ENCODE measurements around the gene NPM3. TPM values are rescaled to one million over a fixed set of nuclear protein-coding genes. Genes with fewer than 3 reads are reported as not detected.

Gene NPM3
- total and polyA plus RNA-seq, 2 of the 13 experiments (the other 11 are each of a cell fraction or from before 2014, with no cell fraction given), result 47.6 to 129 TPM

DNA sequence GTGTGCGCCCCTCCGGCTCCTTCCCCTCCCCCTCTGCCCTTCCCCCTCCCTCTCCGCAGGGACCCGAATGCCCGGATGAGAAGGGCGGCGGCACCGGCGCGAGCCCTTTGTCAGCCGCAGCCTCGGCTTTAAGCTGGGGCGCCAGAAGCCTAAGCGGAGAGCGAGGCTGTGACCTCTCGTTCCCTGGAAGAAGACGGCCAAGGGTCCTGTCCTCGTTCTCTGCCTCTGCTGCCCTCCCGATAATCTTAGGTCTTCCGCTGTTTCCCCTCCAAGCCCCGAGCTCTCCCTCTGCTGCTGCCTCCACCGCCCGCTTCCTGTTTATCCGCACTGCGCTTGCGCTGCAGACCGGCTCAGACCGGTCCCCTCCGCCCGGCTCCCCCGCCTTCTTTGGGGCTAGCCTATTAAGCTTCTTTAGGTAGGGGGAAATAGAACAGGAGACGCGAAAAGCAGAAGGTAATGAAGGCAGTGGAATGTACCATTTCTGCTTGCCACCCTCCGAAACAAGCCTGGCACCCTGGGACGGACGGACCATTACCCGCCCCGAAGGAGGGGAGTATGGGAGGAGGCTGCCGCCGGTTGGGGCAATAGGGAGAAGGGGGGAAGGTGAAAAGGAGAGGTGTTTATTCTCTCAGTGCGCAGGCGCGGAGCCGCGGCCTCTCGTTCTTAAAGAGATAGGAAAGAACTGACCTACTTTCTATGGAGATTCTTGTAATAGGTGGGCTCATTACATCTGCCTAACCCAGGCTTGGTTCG is 35.0 kb upstream of the NPM3 start, which contains the start of gene OGA (continued):
- TF ChIP-seq ZNF563 (CRISPR knock-in tag; IDR thresholded peaks at IDR 0.05), result peak; percentile 67
- TF ChIP-seq ZNF451 (CRISPR knock-in tag; IDR thresholded peaks at IDR 0.05), result peak; percentile 58; the same call in 1 of the 2 replicates
- TF ChIP-seq ZNF160 (CRISPR knock-in tag; IDR thresholded peaks at IDR 0.05), result peak; percentile 25; the same call in 1 of the 2 replicates
- TF ChIP-seq, protein P1, sequence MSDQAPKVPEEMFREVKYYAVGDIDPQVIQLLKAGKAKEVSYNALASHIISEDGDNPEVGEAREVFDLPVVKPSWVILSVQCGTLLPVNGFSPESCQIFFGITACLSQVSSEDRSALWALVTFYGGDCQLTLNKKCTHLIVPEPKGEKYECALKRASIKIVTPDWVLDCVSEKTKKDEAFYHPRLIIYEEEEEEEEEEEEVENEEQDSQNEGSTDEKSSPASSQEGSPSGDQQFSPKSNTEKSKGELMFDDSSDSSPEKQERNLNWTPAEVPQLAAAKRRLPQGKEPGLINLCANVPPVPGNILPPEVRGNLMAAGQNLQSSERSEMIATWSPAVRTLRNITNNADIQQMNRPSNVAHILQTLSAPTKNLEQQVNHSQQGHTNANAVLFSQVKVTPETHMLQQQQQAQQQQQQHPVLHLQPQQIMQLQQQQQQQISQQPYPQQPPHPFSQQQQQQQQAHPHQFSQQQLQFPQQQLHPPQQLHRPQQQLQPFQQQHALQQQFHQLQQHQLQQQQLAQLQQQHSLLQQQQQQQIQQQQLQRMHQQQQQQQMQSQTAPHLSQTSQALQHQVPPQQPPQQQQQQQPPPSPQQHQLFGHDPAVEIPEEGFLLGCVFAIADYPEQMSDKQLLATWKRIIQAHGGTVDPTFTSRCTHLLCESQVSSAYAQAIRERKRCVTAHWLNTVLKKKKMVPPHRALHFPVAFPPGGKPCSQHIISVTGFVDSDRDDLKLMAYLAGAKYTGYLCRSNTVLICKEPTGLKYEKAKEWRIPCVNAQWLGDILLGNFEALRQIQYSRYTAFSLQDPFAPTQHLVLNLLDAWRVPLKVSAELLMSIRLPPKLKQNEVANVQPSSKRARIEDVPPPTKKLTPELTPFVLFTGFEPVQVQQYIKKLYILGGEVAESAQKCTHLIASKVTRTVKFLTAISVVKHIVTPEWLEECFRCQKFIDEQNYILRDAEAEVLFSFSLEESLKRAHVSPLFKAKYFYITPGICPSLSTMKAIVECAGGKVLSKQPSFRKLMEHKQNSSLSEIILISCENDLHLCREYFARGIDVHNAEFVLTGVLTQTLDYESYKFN (CRISPR knock-in tag; conservative IDR thresholded peaks at IDR 0.05), result 0 out of 2 replicates have a peak, but pooled peaks have one; percentile 50
- no peak for TF ChIP-seq NRL (CRISPR knock-in tag; IDR thresholded peaks at IDR 0.05; ENCODE audit: borderline replicate concordance)
- no peak for TF ChIP-seq MYNN (CRISPR knock-in tag; IDR thresholded peaks at IDR 0.05; ENCODE audit: low read depth)
- TF ChIP-seq GABPA (IDR thresholded peaks at IDR 0.05; ENCODE audit: low read depth, low read length), result no peak
- peak; percentile 74 for TF ChIP-seq GABPA (CRISPR knock-in tag; IDR thresholded peaks at IDR 0.05; ENCODE audit: low read depth)
- peak; percentile 72 for TF ChIP-seq XRCC5 (optimal IDR thresholded peaks at IDR 0.05; ENCODE audit: low read length)
- TF ChIP-seq, protein P2, sequence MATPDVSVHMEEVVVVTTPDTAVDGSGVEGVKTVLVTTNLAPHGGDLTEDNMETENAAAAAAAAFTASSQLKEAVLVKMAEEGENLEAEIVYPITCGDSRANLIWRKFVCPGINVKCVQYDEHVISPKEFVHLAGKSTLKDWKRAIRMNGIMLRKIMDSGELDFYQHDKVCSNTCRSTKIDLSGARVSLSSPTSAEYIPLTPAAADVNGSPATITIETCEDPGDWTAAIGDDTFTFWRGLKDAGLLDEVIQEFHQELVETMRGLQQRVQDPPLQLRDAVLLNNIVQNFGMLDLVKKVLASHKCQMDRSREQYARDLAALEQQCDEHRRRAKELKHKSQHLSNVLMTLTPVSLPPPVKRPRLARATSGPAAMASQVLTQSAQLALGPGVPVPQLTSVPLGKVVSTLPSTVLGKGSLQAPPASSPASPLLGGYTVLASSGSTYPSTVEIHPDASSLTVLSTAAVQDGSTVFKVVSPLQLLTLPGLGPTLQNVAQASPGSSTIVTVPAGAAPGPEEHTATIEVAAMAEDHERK (CRISPR knock-in tag; IDR thresholded peaks at IDR 0.05; ENCODE audit: low read depth), result no peak
- 0 out of 2 replicates have a peak, but pooled peaks have one; percentile 11 for TF ChIP-seq ZNF263 (CRISPR knock-in tag; IDR thresholded peaks at IDR 0.05)
- peak; percentile 80 for TF ChIP-seq HOXA5 (CRISPR knock-in tag; IDR thresholded peaks at IDR 0.05)
- TF ChIP-seq MXD4 (CRISPR knock-in tag; IDR thresholded peaks at IDR 0.05), result no peak
- no peak for TF ChIP-seq RBM39 (IDR thresholded peaks at IDR 0.05; ENCODE audit: low read depth, low read length, poor library complexity, severe bottlenecking)
- no peak for TF ChIP-seq SIN3B (IDR thresholded peaks at IDR 0.05; ENCODE audit: low read length)
- no peak for TF ChIP-seq REXO4 (CRISPR knock-in tag; IDR thresholded peaks at IDR 0.05; ENCODE audit: borderline replicate concordance)
- TF ChIP-seq CBX2 (IDR thresholded peaks at IDR 0.05; ENCODE audit: low read depth, low read length), result no peak
- TF ChIP-seq CBX2 (CRISPR knock-in tag; IDR thresholded peaks at IDR 0.05; ENCODE audit: low read depth), result no peak
- TF ChIP-seq, protein P3, sequence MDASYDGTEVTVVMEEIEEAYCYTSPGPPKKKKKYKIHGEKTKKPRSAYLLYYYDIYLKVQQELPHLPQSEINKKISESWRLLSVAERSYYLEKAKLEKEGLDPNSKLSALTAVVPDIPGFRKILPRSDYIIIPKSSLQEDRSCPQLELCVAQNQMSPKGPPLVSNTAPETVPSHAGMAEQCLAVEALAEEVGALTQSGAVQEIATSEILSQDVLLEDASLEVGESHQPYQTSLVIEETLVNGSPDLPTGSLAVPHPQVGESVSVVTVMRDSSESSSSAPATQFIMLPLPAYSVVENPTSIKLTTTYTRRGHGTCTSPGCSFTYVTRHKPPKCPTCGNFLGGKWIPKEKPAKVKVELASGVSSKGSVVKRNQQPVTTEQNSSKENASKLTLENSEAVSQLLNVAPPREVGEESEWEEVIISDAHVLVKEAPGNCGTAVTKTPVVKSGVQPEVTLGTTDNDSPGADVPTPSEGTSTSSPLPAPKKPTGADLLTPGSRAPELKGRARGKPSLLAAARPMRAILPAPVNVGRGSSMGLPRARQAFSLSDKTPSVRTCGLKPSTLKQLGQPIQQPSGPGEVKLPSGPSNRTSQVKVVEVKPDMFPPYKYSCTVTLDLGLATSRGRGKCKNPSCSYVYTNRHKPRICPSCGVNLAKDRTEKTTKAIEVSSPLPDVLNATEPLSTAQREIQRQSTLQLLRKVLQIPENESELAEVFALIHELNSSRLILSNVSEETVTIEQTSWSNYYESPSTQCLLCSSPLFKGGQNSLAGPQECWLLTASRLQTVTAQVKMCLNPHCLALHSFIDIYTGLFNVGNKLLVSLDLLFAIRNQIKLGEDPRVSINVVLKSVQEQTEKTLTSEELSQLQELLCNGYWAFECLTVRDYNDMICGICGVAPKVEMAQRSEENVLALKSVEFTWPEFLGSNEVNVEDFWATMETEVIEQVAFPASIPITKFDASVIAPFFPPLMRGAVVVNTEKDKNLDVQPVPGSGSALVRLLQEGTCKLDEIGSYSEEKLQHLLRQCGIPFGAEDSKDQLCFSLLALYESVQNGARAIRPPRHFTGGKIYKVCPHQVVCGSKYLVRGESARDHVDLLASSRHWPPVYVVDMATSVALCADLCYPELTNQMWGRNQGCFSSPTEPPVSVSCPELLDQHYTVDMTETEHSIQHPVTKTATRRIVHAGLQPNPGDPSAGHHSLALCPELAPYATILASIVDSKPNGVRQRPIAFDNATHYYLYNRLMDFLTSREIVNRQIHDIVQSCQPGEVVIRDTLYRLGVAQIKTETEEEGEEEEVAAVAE (CRISPR knock-in tag; IDR thresholded peaks at IDR 0.05; ENCODE audit: borderline replicate concordance), result peak; percentile 71; the same call in 1 of the 2 replicates

All from HepG2 (cell line).